Inflammatory macrophage (primary cell): ENCODE measurements around the gene CBL.

Source experiments
- DNase-seq, 2 donors: peaks; one replicate each; pipeline ENCODE4 v3.0.0-alpha.2; 2020 to 2022

The CBL gene

GRCh38 chr11:119335091-119335654, 129.0 kb downstream of the CBL start:
- no peak for DNase-seq

GRCh38 chr11:119335655-119336543, 129.8 kb downstream of the CBL start:
- DNase-seq, result no peak

GRCh38 chr11:119336744-119337469, 130.8 kb downstream of the CBL start:
- DNase-seq, result no peak

- DNase-seq, result no peak
Measured at GRCh38 chr11:119337581-119338317, 131.6 kb downstream of the CBL start.

GRCh38 chr11:119338318-119338890, 132.3 kb downstream of the CBL start:
- DNase-seq, result peak; percentile 65 to 69

- DNase-seq, result no peak
Measured at GRCh38 chr11:119338965-119339588, 132.9 kb downstream of the CBL start.

GRCh38 chr11:119339589-119340334, 133.6 kb downstream of the CBL start:
- DNase-seq, result peak in 1 of 2 donors; percentile 46

GRCh38 chr11:119340335-119341221, 134.4 kb downstream of the CBL start, which contains the start of gene C1QTNF5:
Gene C1QTNF5, minus strand, starts transcription at chr11:119340883. Its CDS starts 486 bp downstream, at chr11:119340397.
- no peak for DNase-seq

GRCh38 chr11:119341222-119342022, 135.3 kb downstream of the CBL start:
- DNase-seq, result no peak

- DNase-seq, result no peak
Measured at GRCh38 chr11:119342023-119342300, 135.8 kb downstream of the CBL start.

- DNase-seq, result no peak
Measured at GRCh38 chr11:119342362-119343130, 136.4 kb downstream of the CBL start.

- DNase-seq, result no peak
Measured at GRCh38 chr11:119343726-119344125, 137.6 kb downstream of the CBL start.

- no peak for DNase-seq
Measured at GRCh38 chr11:119344291-119345010, 138.3 kb downstream of the CBL start.

GRCh38 chr11:119345685-119346084, 139.5 kb downstream of the CBL start:
- DNase-seq, result no peak

- no peak for DNase-seq
Measured at GRCh38 chr11:119346605-119347004, 140.5 kb downstream of the CBL start, which contains the start of gene MFRP. Gene MFRP, minus strand, starts transcription at chr11:119346705. Its CDS starts 192 bp downstream, at chr11:119346513.

- no peak for DNase-seq
Measured at GRCh38 chr11:119347242-119347641, 141.1 kb downstream of the CBL start.

- no peak for DNase-seq
Measured at GRCh38 chr11:119347940-119348605, 141.9 kb downstream of the CBL start.
